Neural progenitor cell (in vitro differentiated cells): Measurements from ENCODE around the gene ISCA2.

Experiments
- EZH2 ChIP-seq: fragments of 200-600 bp; sonication (generic); IDR thresholded peaks from 2 replicates; pipeline ENCODE4 v1.6.1; 2017; ENCODE audit warnings: antibody characterized with exemption, mild to moderate bottlenecking, moderate library complexity
- TF ChIP-seq, protein P1 (sequence below): fragments of 200-600 bp; sonication (generic); IDR thresholded peaks from 2 replicates; pipeline ENCODE4 v1.5.1; 2017; ENCODE audit warnings: antibody characterized with exemption, mild to moderate bottlenecking

DNA sequence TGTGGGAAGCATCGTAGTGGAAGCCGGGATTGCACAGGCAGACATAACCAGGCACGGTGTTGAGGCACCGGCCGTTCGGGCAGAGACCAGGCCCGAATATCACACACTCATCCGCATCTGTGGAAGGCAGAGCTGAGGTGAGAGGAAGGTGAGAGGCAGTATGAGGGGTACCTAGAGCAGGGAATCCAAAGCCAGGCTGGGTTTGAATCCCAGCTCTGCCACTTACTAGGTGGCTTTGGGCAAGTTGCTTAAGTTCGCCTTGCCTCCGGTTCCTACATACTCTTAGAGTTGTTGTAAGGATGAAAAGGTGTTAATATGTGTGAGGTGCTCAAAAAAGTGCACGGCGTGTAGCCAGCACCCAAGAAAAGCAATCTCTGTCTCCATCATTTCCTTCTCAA, 10.4 kb downstream of the ISCA2 start:
- TF ChIP-seq, protein P1, sequence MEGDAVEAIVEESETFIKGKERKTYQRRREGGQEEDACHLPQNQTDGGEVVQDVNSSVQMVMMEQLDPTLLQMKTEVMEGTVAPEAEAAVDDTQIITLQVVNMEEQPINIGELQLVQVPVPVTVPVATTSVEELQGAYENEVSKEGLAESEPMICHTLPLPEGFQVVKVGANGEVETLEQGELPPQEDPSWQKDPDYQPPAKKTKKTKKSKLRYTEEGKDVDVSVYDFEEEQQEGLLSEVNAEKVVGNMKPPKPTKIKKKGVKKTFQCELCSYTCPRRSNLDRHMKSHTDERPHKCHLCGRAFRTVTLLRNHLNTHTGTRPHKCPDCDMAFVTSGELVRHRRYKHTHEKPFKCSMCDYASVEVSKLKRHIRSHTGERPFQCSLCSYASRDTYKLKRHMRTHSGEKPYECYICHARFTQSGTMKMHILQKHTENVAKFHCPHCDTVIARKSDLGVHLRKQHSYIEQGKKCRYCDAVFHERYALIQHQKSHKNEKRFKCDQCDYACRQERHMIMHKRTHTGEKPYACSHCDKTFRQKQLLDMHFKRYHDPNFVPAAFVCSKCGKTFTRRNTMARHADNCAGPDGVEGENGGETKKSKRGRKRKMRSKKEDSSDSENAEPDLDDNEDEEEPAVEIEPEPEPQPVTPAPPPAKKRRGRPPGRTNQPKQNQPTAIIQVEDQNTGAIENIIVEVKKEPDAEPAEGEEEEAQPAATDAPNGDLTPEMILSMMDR: no peak
- TF ChIP-seq EZH2: no peak
